Aorta (tissue), 5 donors: ENCODE results near the gene PAPPA. TPM values are rescaled to one million over a fixed set of nuclear protein-coding genes. Genes with fewer than 3 reads are reported as not detected.

Experiments used
- ATAC-seq: fragments of 200-7000 bp; cut with Tn5 transposase; one replicate; pipeline ENCODE4 v1.9.1; 2022; ENCODE audit warnings: moderate library complexity; ENCODE audit not compliant: low FRiP score
- DNase-seq, 2 donors: peaks; one replicate each; pipeline ENCODE4 v3.0.0-alpha.2; 2020
- H3K27ac ChIP-seq, 2 donors: one replicate each; pipeline ENCODE4 v1.5.1; 2013; ENCODE audit warnings: low read length in 2 of 2, mild to moderate bottlenecking in 2 of 2, moderate library complexity in 2 of 2, control low read depth in 1 of 2, inconsistent platforms in 1 of 2, low read depth in 1 of 2
- H3K27me3 ChIP-seq, 2 donors: one replicate each; pipeline ENCODE4 v1.6.1; 2013; ENCODE audit warnings: control low read depth in 1 of 2, low read length in 1 of 2, mild to moderate bottlenecking in 1 of 2, moderate library complexity in 1 of 2; ENCODE audit not compliant: insufficient read depth in 2 of 2, control insufficient read depth in 1 of 2
- H3K36me3 ChIP-seq, 2 donors: one replicate each; pipeline ENCODE4 v1.6.1; 2013; ENCODE audit warnings: control low read depth in 1 of 2, low read length in 1 of 2, mild to moderate bottlenecking in 1 of 2; ENCODE audit not compliant: insufficient read depth in 2 of 2, control insufficient read depth in 1 of 2
- H3K4me1 ChIP-seq, 2 donors: one replicate each; pipeline ENCODE4 v1.6.1; 2013; ENCODE audit warnings: low read length in 2 of 2, control low read depth in 1 of 2, mild to moderate bottlenecking in 1 of 2, moderate library complexity in 1 of 2; ENCODE audit not compliant: insufficient read depth in 2 of 2, control insufficient read depth in 1 of 2
- H3K4me3 ChIP-seq, 2 donors: one replicate each; pipeline ENCODE4 v1.5.1; 2013; ENCODE audit warnings: low read length in 2 of 2, control low read depth in 1 of 2, mild to moderate bottlenecking in 1 of 2
- H3K9me3 ChIP-seq: one replicate; pipeline ENCODE4 v1.6.1; 2013; ENCODE audit warnings: mild to moderate bottlenecking, low read length; ENCODE audit not compliant: control insufficient read depth
- WGBS, 2 donors: extraction: QIAGEN DNeasy Blood & Tissue Kit; methylation state at CpG; one replicate each; pipeline ENCODE4 v1.1.7; 2013; 5-methylcytosine and 5-hydroxymethylcytosine counted together
- intact Hi-C, 2 donors: fragments of 100-400 bp; cut with DNase I; formaldehyde crosslinking; loops; one replicate each; pipeline versions ENCODE4 v1.14.2 to v1.15.0; 2022
- polyA plus RNA-seq, 2 donors: library from polyadenylated mRNA; stranded (reverse); fragments of 200-250 nt; gene quantifications; one replicate each; pipeline ENCODE4 v1.2.3, GENCODE V29; 2013
- total RNA-seq, 2 donors: library from RNA; stranded (reverse); fragmentation: NEBNext Ultra II Directional; extraction: Animal tissue kit (Norgen Biotek cat#: 25700); gene quantifications; one replicate each; pipeline ENCODE4 v1.2.1, GENCODE V29; 2021
- donor health status: healthy with polysubstance abuse.
- donor health status: Bipolar disorder and iron deficiency.
- donor health status: DM: no; HTN: no; CAD: no.
- donor health status: DM: no; HTN: no; CAD: no.
- donor health status: DM: yes; HTN: yes; CAD: no.

PAPPA gene
- total and polyA plus RNA-seq, 4 donors = 0.50 to 16.6 (median 7.3) TPM

DNA sequence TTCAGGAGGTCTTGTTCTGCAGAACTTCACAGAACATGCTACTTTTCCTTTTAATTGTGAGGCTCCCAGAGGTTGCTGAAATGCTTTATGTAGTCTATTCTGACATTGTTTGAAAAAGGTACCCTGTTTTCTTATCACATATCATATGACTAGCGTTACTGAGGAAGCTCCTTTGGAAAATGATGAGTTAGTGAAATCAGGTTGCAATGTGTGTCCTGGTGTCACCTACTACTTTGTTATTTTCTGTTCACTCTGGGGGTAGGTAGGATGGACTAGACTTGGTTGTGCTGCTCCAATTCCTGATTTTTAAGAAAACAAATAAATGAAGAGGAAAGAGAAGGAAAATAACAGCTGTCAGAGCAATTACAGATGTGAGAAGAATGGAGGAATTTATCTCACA, 93.7 kb downstream of the PAPPA start:
- ATAC-seq (no peak), DNase-seq (no peak)
- no peaks in the 10 kb centered on the region for H3K4me1 ChIP-seq
- 86 to 94% methylated on average over 1 of the region's 1 CpG for WGBS, 2 donors
- no peaks in the 10 kb centered on the region for H3K27me3 ChIP-seq
- H3K27ac ChIP-seq = no peak overlapping the region
- no peaks in the 10 kb centered on the region for H3K9me3 ChIP-seq
- peaks cover 0 to 3% of the 10 kb centered on the region in 2 donors for H3K36me3 ChIP-seq
- H3K4me3 ChIP-seq = no peak overlapping the region
- intact Hi-C loops = no loop called here

DNA sequence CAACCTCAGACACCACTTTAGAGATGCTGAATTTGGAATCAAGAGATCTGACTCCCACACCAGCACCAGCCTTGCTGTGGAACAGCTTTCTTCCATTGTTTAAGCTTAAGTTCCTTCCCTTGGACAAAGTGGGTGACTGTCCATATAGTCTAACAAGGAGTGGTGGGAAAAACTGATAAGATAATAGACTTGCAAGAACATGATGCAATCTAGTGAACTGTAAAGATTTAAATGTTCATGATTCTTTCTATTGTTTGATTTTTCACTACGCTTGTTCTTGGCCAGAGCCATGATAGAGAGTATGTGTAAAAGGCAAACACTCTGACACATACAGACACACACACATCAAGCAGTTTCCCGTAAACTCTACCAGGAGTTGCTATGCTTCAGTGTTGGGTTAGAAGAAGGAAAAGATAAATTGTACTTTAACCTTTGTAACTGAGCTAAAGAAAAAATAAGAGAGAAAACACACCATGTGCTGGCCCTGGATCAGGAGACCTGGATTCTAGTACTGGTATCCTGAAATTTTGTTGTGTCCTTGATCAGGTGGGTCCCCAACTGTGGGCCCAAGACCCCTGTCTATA, 94.3 kb downstream of the PAPPA start:
- intact Hi-C loops = no loop called here
- ATAC-seq (no peak), DNase-seq (no peak)
- no peak overlapping the region for H3K4me3 ChIP-seq
- H3K27me3 ChIP-seq = no peaks in the 10 kb centered on the region
- no peaks in the 10 kb centered on the region for H3K4me1 ChIP-seq
- no peaks in the 10 kb centered on the region for H3K9me3 ChIP-seq
- WGBS, 2 donors = 89 to 90% methylated on average over 2 of the region's 2 CpGs
- no peak overlapping the region for H3K27ac ChIP-seq
- peaks cover 0 to 3% of the 10 kb centered on the region in 2 donors for H3K36me3 ChIP-seq

DNA sequence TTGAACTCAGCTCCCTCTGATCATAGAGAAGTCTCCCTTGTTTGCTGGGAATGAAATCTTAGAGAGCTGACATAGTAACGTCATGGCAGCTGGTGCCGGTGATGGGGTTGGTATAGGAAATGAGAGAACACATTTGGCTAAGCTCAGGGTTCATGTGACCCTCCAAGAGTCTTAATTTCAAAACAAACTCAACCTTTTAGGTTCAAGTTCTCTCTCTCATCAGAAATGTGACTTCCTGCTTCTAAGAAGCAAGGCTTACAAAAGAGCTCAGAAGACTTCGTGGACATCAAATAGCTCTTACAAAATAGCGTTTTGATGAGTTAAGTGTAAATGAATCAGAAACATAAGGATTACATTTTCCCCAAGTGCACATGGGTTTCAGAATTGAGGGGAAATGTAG, 97.3 kb downstream of the PAPPA start:
- no peak for DNase-seq
- no peak overlapping the region for H3K27ac ChIP-seq
- no peak for ATAC-seq
- no peaks in the 10 kb centered on the region for H3K27me3 ChIP-seq
- 86 to 89% methylated on average over 4 of the region's 4 CpGs for WGBS, 2 donors
- peaks cover 0 to 2% of the 10 kb centered on the region in 2 donors for H3K36me3 ChIP-seq
- H3K4me3 ChIP-seq = no peak overlapping the region
- H3K4me1 ChIP-seq = no peaks in the 10 kb centered on the region
- intact Hi-C loops = no loop called here
- no peaks in the 10 kb centered on the region for H3K9me3 ChIP-seq

DNA sequence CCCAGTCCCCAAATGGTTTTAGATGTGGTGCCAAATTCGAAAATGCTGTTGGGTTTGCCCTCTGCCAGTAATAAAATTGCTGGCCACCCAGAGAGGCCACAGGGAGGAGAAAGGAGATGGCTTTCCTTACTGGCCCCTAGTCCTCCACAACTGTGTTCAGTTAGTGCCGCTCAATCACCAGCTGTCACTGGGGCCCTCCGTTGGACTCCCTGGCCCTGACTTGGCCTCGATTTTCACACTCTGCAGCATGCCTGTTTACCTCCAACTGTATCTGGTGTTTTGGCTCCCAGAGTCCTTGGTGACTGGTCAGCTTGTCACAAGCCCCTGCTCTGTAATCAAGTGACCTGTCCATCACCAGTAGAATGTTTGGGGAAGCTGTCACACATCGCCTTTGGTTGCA, 97.8 kb downstream of the PAPPA start:
- DNase-seq (no peak), ATAC-seq (no peak)
- Histone ChIP-seq H3K4me3 (no peak overlapping the region), H3K27me3 (no peaks in the 10 kb centered on the region), H3K27ac (no peak overlapping the region), H3K36me3 (peaks cover 0 to 2% of the 10 kb centered on the region in 2 donors), H3K9me3 (no peaks in the 10 kb centered on the region), H3K4me1 (no peaks in the 10 kb centered on the region)
- 65 to 72% methylated on average over 5 of the region's 5 CpGs for WGBS, 2 donors
- intact Hi-C loops = no loop called here

DNA sequence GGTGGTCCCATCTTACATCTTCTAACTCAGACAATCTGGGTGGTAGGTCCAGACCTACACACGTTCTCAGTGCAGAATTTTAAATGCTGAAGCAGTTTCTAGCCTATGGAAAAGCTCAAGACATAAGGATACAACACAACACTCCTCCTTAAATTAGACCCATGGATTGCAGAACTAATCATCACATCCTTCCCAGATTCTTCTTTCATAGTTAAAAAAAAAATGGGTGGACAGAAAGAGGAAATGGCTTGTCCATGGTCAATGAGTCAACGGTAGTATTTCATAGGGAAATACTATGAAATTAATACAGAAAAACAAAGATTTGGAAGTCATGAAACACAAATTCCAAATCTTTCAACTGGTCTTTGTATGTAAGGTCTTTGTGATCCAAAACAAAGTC, 106.9 kb downstream of the PAPPA start:
- Histone ChIP-seq H3K9me3 (no peaks in the 10 kb centered on the region), H3K4me1 (no peaks in the 10 kb centered on the region), H3K27ac (no peak overlapping the region), H3K4me3 (no peak overlapping the region), H3K36me3 (no peaks in the 10 kb centered on the region), H3K27me3 (no peaks in the 10 kb centered on the region)
- 90 to 93% methylated on average over 2 of the region's 2 CpGs for WGBS, 2 donors
- DNase-seq (no peak), ATAC-seq (no peak)
- intact Hi-C loops = no loop called here

DNA sequence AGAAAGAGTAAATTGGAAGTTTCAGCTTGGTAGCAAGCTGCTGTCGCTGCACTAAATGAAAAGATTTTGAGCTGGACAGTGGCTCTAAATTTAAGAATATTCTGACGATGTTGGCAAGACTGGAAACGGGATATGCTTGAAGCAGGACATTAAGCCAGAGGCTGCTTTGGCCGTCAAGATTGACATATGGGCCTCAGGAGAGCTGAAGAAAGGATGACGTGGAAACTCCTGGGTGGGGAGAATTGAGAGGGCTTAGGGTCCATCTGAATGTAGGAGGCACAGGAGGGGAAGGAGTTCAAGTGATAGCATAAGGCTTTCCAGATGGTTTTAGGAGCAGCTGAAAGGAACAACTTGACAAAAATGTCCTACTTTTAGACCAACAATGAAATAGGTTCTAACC, 108.9 kb downstream of the PAPPA start:
- 54 to 63% methylated on average over 5 of the region's 5 CpGs for WGBS, 2 donors
- Histone ChIP-seq H3K4me1 (no peaks in the 10 kb centered on the region), H3K27ac (no peak overlapping the region), H3K9me3 (no peaks in the 10 kb centered on the region), H3K27me3 (no peaks in the 10 kb centered on the region), H3K36me3 (no peaks in the 10 kb centered on the region), H3K4me3 (no peak overlapping the region)
- DNase-seq (no peak), ATAC-seq (no peak)
- intact Hi-C loops = no loop called here

DNA sequence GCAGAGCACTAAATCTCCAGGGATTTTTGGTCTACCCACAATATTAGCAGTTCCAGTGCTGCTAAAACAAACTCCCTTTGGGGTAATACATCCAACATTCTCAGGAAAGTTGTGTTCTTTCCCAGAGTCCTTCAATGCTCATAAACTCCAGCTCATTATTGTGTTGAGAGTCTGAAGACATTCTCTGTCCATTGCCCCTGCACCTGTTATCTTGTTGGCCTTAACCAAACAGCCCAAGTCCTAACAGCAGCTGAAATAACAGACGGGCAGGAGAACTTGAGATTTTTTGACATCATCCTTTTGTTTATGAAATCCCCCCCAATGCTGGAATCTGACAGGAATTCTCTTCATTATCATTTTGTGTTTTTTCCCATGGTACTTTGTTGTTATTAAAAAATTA, 110.8 kb downstream of the PAPPA start:
- 87 to 92% methylated on average over 1 of the region's 1 CpG for WGBS, 2 donors
- no peaks in the 10 kb centered on the region for H3K36me3 ChIP-seq
- H3K27ac ChIP-seq = no peak overlapping the region
- DNase-seq = no peak
- H3K4me3 ChIP-seq = no peak overlapping the region
- no peak for ATAC-seq
- H3K4me1 ChIP-seq = no peaks in the 10 kb centered on the region
- no peaks in the 10 kb centered on the region for H3K27me3 ChIP-seq
- H3K9me3 ChIP-seq = no peaks in the 10 kb centered on the region
- intact Hi-C loops = no loop called here

DNA sequence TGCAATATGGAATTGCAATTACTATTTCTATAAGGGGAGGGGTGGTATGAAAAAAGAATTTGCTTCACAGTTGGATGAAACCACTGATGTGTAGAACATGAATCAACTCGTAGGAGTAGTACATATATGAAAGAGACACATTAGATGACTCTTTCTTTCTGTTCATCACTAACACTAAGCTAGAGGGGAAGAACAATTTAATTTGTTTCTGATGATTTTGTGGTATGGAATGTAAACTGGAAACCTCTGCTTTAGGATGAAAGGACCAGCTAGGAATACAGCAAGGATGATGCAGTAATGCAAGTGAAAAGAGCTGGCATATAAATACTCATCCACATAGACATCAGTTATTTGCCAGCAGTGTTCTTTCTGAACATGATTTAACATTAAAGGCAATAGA, 113.4 kb downstream of the PAPPA start:
- Histone ChIP-seq H3K36me3 (peaks cover 0 to 2% of the 10 kb centered on the region in 2 donors), H3K4me3 (no peak overlapping the region), H3K9me3 (no peaks in the 10 kb centered on the region), H3K27ac (no peak overlapping the region), H3K27me3 (no peaks in the 10 kb centered on the region), H3K4me1 (no peaks in the 10 kb centered on the region)
- DNase-seq (no peak), ATAC-seq (no peak)
- 76 to 85% methylated on average over 1 of the region's 1 CpG for WGBS, 2 donors
- intact Hi-C loops = no loop called here

DNA sequence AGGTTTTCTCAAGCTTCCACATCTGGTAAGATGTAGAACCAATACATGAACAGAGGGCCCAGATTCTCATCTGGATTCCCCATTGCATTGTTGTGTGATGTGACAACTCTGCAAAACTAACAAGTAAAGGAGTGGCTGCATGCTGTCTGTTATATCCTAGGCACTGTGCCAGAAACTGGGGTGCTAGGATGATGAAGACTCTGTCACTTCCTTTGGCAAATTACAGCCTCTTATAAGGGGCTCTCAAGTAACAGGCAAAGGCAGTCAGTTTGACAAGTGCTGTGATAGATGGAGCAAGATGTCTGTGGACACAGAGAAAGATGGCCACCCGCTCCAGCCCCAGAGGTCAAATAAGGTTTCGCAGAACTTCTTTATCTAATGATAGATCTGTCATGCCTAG, 115.7 kb downstream of the PAPPA start:
- DNase-seq (no peak), ATAC-seq (no peak)
- intact Hi-C loops = no loop called here
- H3K9me3 ChIP-seq = no peaks in the 10 kb centered on the region
- peaks cover 0 to 2% of the 10 kb centered on the region in 2 donors for H3K36me3 ChIP-seq
- H3K4me1 ChIP-seq = no peaks in the 10 kb centered on the region
- H3K27ac ChIP-seq = no peak overlapping the region
- no peaks in the 10 kb centered on the region for H3K27me3 ChIP-seq
- H3K4me3 ChIP-seq = no peak overlapping the region
- WGBS, 2 donors = 89 to 95% methylated on average over 2 of the region's 2 CpGs
